HepG2 (cell line): ENCODE data around the gene KDM2B. TPM values are rescaled to one million over a fixed set of nuclear protein-coding genes. Genes with fewer than 3 reads are reported as not detected.

Experiments
- ATAC-seq: fragments of 200-7000 bp; cut with Tn5 transposase; 3 replicates; pipeline ENCODE4 v1.9.1; 2020; ENCODE audit warnings: mild to moderate bottlenecking, moderate library complexity
- BruUV-seq: library from RNA; stranded (reverse); fragments of 400-500 nt; replicated peaks from 2 replicates; lab custom pipeline; 2021; lab: Mats Ljungman, UMichigan
- CTCF ChIA-PET: fragments of 300-600 bp; formaldehyde crosslinking; extraction: SDS; loops from one replicate; lab custom pipeline; 2021; ENCODE audit warnings: low total read pairs, inconsistent platforms, low intra/inter-chr PET ratio; lab: Yijun Ruan, JAX
- POLR2A ChIA-PET: fragments of 350-600 bp; sonication (Branson Sonifier 250); formaldehyde crosslinking; loops from one replicate; lab custom pipeline; 2020; ENCODE audit warnings: antibody characterized with exemption, inconsistent platforms; lab: Yijun Ruan, JAX
- DNase-seq: peaks from one replicate; pipeline ENCODE4 v3.0.0-alpha.2; 2015; ENCODE audit warnings: low spot score
- FAIRE-seq: peaks from 3 replicates; lab custom pipeline; 2011; peaks lifted over from hg19 to GRCh38; lab: Jason Lieb, UNC
- H2AFZ ChIP-seq: one replicate; pipeline ENCODE4 v1.6.1; 2011; ENCODE audit warnings: low read length, inconsistent platforms
- H3K27ac ChIP-seq: fragments of 300-600 bp; 3 replicates; pipeline ENCODE4 v1.8.0; 2011; ENCODE audit warnings: mixed run types, mild to moderate bottlenecking, mixed read lengths, low read length, inconsistent platforms; ENCODE audit not compliant: insufficient read depth; ENCODE audit errors: extremely low read length
- H3K27me3 ChIP-seq, 2 experiments: fragments of 200-600 bp in 1 of 2; 2 replicates in 1 of 2; 3 replicates in 1 of 2; pipeline versions ENCODE4 v1.6.0 to v1.8.0; 2011; ENCODE audit warnings: low read length in 2 of 2, mild to moderate bottlenecking in 2 of 2, moderate library complexity in 2 of 2, inconsistent platforms in 1 of 2; ENCODE audit not compliant: insufficient read depth in 2 of 2, control insufficient read depth in 1 of 2
- H3K36me3 ChIP-seq, 2 experiments: fragments of 200-600 bp in 1 of 2; replicated peaks in 1 of 2; 2 replicates in 1 of 2; 3 replicates in 1 of 2; pipeline versions ENCODE4 v1.5.1 to v1.8.0; 2011; ENCODE audit warnings: low read length in 2 of 2, inconsistent platforms in 1 of 2; ENCODE audit not compliant: insufficient read depth in 2 of 2, control insufficient read depth in 1 of 2
- H3K4me1 ChIP-seq: 2 replicates; pipeline ENCODE4 v1.5.1; 2012; ENCODE audit warnings: low read length, inconsistent platforms; ENCODE audit not compliant: insufficient read depth
- H3K4me2 ChIP-seq: 2 replicates; pipeline ENCODE4 v1.6.0; 2011; ENCODE audit warnings: low read depth, low read length, inconsistent platforms
- H3K4me3 ChIP-seq, 3 experiments: fragments of 200-600 bp in 1 of 3; sonication (generic), shearing (Covaris generic) in 1 of 3; replicated peaks in 1 of 3; 2 replicates each; pipeline ENCODE4 v1.5.1; 2011 to 2016; ENCODE audit warnings: low read length in 3 of 3, inconsistent platforms in 2 of 3, low read depth in 2 of 3, mild to moderate bottlenecking in 2 of 3, control low read depth in 1 of 3, mixed read lengths in 1 of 3; ENCODE audit not compliant: insufficient read depth in 1 of 3
- H3K79me2 ChIP-seq: one replicate; pipeline ENCODE4 v1.6.1; 2011; ENCODE audit warnings: low read length, inconsistent platforms; ENCODE audit not compliant: insufficient read depth
- H3K9ac ChIP-seq: 2 replicates; pipeline ENCODE4 v1.6.0; 2011; ENCODE audit warnings: mild to moderate bottlenecking, low read depth, low read length, inconsistent platforms; ENCODE audit not compliant: insufficient read depth
- H3K9me3 ChIP-seq: 2 replicates; pipeline ENCODE4 v1.5.1; 2012; ENCODE audit warnings: mild to moderate bottlenecking, low read length
- H4K20me1 ChIP-seq: 2 replicates; pipeline ENCODE4 v1.6.0; 2011; ENCODE audit warnings: inconsistent platforms, mild to moderate bottlenecking, low read length, moderate library complexity; ENCODE audit not compliant: insufficient read depth
- AHDC1 ChIP-seq: sonication (generic); formaldehyde crosslinking; IDR thresholded peaks from 2 replicates; pipeline ENCODE4 v1.5.1; 2020; ENCODE audit warnings: mild to moderate bottlenecking, missing genetic modification reagents, borderline replicate concordance
- ARID2 ChIP-seq: sonication (generic); formaldehyde crosslinking; IDR thresholded peaks from 2 replicates; pipeline ENCODE4 v1.8.1; 2022; ENCODE audit warnings: mild to moderate bottlenecking, missing genetic modification reagents, borderline replicate concordance
- BRD4 ChIP-seq: sonication (generic); formaldehyde crosslinking; IDR thresholded peaks from 2 replicates; pipeline ENCODE4 v1.4.0; 2020; ENCODE audit warnings: missing genetic modification reagents
- HIC2 ChIP-seq: sonication (generic); formaldehyde crosslinking; IDR thresholded peaks from 2 replicates; pipeline ENCODE4 v1.9.0; 2022; ENCODE audit warnings: low read depth, missing genetic modification reagents
- ZKSCAN5 ChIP-seq: sonication (generic); formaldehyde crosslinking; IDR thresholded peaks from 2 replicates; pipeline ENCODE4 v1.5.1; 2020; ENCODE audit warnings: mild to moderate bottlenecking, missing genetic modification reagents
- ZNF20 ChIP-seq: sonication (generic); formaldehyde crosslinking; IDR thresholded peaks from 2 replicates; pipeline ENCODE4 v1.4.0; 2020; ENCODE audit warnings: mild to moderate bottlenecking, moderate library complexity, missing genetic modification reagents
- WGBS: methylation state at CpG from one replicate; pipeline ENCODE4 v1.1.6; 2017; ENCODE audit warnings: low lambda C conversion rate; 5-methylcytosine and 5-hydroxymethylcytosine counted together
- in situ Hi-C: cut with HindIII; loops from 2 replicates; pipeline ENCODE4 v1.10.0; 2017; ENCODE audit warnings: low pct_unique_long_range_greater_than_20kb; ENCODE audit not compliant: extremely low pct_ligation_motif_present
- intact Hi-C: fragments of 100-400 bp; cut with micrococcal nuclease; formaldehyde crosslinking; loops from one replicate; pipeline ENCODE4 v1.10.0; 2022; ENCODE audit not compliant: unreplicated experiment
- polyA plus RNA-seq, 8 experiments: library from polyadenylated mRNA; depleted of rRNA in 3 of 8; stranded (reverse) in 7 of 8; unstranded in 1 of 8; fragments of >200 nt; fragmentation: Illumina TruSeq in 4 of 8; extraction: Trizol in 4 of 8; gene quantifications; 2 replicates each; pipeline versions ENCODE4 v1.2.1 to v1.2.3, GENCODE V29; 2011 to 2016; ENCODE audit warnings: low read depth in 4 of 8, missing spikeins in 1 of 8, mixed read lengths in 1 of 8; ENCODE audit not compliant: insufficient read depth in 1 of 8
- total RNA-seq, 5 experiments: library from RNA; depleted of rRNA; stranded (reverse); fragments of >200 nt; fragmentation: Illumina TruSeq; extraction: Trizol; gene quantifications; 2 replicates each; pipeline ENCODE4 v1.2.3, GENCODE V29; 2016; ENCODE audit warnings: low read depth in 1 of 5

KDM2B gene
- total and polyA plus RNA-seq, 2 of the 13 experiments (the other 11 are each of a cell fraction or from before 2014, with no cell fraction given), result 17.5 to 26.1 TPM

GRCh38 chr12:121443911-121444841 lies 136.6 kb downstream of the KDM2B start:
- in situ Hi-C loops (loop anchor here (5.0 kb wide), 1 partner anchor 97 kb away; no protein-coding TSS in a partner anchor), intact Hi-C loops (loop anchor here (1.0 kb wide), 1 partner anchor 92 kb away; the partner anchor contains the start of gene ANAPC5)
- H4K20me1 ChIP-seq, result no peaks in the 10 kb centered on the region
- no peak overlapping the region for H3K9ac ChIP-seq
- no peak for FAIRE-seq
- peaks cover 2% of the 10 kb centered on the region for H3K79me2 ChIP-seq
- no peak overlapping the region for H2AFZ ChIP-seq
- H3K4me3 ChIP-seq, result no peak overlapping the region
- WGBS, result 95% methylated on average over 40 of the region's 45 CpGs
- H3K27me3 ChIP-seq, result no peaks in the 10 kb centered on the region
- DNase-seq, result no peak
- no peak for TF ChIP-seq ZKSCAN5 (CRISPR knock-in tag)
- no peak for TF ChIP-seq BRD4 (CRISPR knock-in tag)
- TF ChIP-seq ZNF20, result no peak
- TF ChIP-seq ARID2, result no peak
- TF ChIP-seq HIC2 (CRISPR knock-in tag), result no peak
- TF ChIP-seq AHDC1 (CRISPR knock-in tag), result no peak
- no peak overlapping the region for H3K27ac ChIP-seq
- peaks cover 23 to 52% of the 10 kb centered on the region in 2 experiments for H3K36me3 ChIP-seq
- ATAC-seq, result no peak
- no peak overlapping the region for H3K4me2 ChIP-seq
- ChIA-PET CTCF (interaction anchor here (1.1 to 3.6 kb wide), 2 partner anchors 109 to 111 kb away, joined by 3 to 38 read pairs; no protein-coding TSS in a partner anchor), POLR2A (no interaction called here)
- H3K9me3 ChIP-seq, result no peaks in the 10 kb centered on the region
- BruUV-seq, result no TSS peak
- H3K4me1 ChIP-seq, result peaks cover 7% of the 10 kb centered on the region; the same call in 1 of the 2 replicates
